SK-N-SH treated with all-trans-retinoic acid at 6 μM for 48 hours (cell line): ENCODE measurements around the gene LUZP1.

ENCODE experiments used
- ATAC-seq: fragments of 200-7000 bp; cut with Tn5 transposase; 3 replicates; pipeline ENCODE4 v1.9.1; 2020; ENCODE audit warnings: mild to moderate bottlenecking, moderate library complexity
- ARNTL ChIP-seq: fragments of 450-650 bp; formaldehyde crosslinking; IDR thresholded peaks from 2 replicates; pipeline ENCODE4 v1.5.0; 2020; ENCODE audit warnings: low read depth, mild to moderate bottlenecking, moderate library complexity, borderline replicate concordance
- CREB5 ChIP-seq: fragments of 250-450 bp; sonication (Bioruptor Pico); IDR thresholded peaks from 2 replicates; pipeline ENCODE4 v1.5.1; 2020; ENCODE audit warnings: low read depth, mild to moderate bottlenecking, moderate library complexity
- CSDC2 ChIP-seq: fragments of 250-450 bp; sonication (Bioruptor Pico); IDR thresholded peaks from 2 replicates; pipeline ENCODE4 v1.5.0; 2020; ENCODE audit warnings: mild to moderate bottlenecking, moderate library complexity
- CSRNP3 ChIP-seq: fragments of 250-450 bp; sonication (Bioruptor Pico); IDR thresholded peaks from 2 replicates; pipeline ENCODE4 v1.5.1; 2021; ENCODE audit warnings: mild to moderate bottlenecking, moderate library complexity
- ESRRG ChIP-seq: fragments of 250-450 bp; sonication (Bioruptor Pico); IDR thresholded peaks from 2 replicates; pipeline ENCODE4 v1.6.1; 2021; ENCODE audit warnings: mild to moderate bottlenecking
- GLIS3 ChIP-seq: fragments of 250-450 bp; sonication (Bioruptor Pico); IDR thresholded peaks from 2 replicates; pipeline ENCODE4 v1.5.0; 2020; ENCODE audit warnings: mild to moderate bottlenecking, moderate library complexity
- ISL1 ChIP-seq: fragments of 250-450 bp; sonication (Bioruptor Pico); IDR thresholded peaks from 2 replicates; pipeline ENCODE4 v2.1.2; 2022; ENCODE audit warnings: mild to moderate bottlenecking, moderate library complexity
- PATZ1 ChIP-seq: fragments of 250-450 bp; sonication (Bioruptor Pico); IDR thresholded peaks from 2 replicates; pipeline ENCODE4 v1.8.0; 2020; ENCODE audit warnings: mild to moderate bottlenecking, moderate library complexity, borderline replicate concordance
- POU6F1 ChIP-seq: fragments of 250-450 bp; sonication (Bioruptor Pico); IDR thresholded peaks from 2 replicates; pipeline ENCODE4 v1.8.0; 2021; ENCODE audit warnings: low read depth, mild to moderate bottlenecking, moderate library complexity, borderline replicate concordance
- PPARA ChIP-seq: fragments of 250-450 bp; sonication (Bioruptor Pico); IDR thresholded peaks from 2 replicates; pipeline ENCODE4 v1.5.0; 2020; ENCODE audit warnings: mild to moderate bottlenecking, borderline replicate concordance
- TCF4 ChIP-seq: fragments of 250-450 bp; sonication (Bioruptor Pico); IDR thresholded peaks from 2 replicates; pipeline ENCODE4 v1.8.0; 2021; ENCODE audit warnings: mild to moderate bottlenecking, moderate library complexity, borderline replicate concordance
- TOX ChIP-seq: fragments of 250-450 bp; sonication (Bioruptor Pico); IDR thresholded peaks from 2 replicates; pipeline ENCODE4 v1.8.0; 2021; ENCODE audit warnings: mild to moderate bottlenecking, moderate library complexity, borderline replicate concordance
- TSHZ2 ChIP-seq: fragments of 250-450 bp; sonication (Bioruptor Pico); IDR thresholded peaks from 2 replicates; pipeline ENCODE4 v1.5.0; 2020; ENCODE audit warnings: mild to moderate bottlenecking, moderate library complexity
- ZFP3 ChIP-seq: fragments of 250-450 bp; sonication (Bioruptor Pico); IDR thresholded peaks from 2 replicates; pipeline ENCODE4 v1.5.0; 2020; ENCODE audit warnings: mild to moderate bottlenecking, moderate library complexity
- ZNF565 ChIP-seq: fragments of 450-650 bp; formaldehyde crosslinking; conservative IDR thresholded peaks from 2 replicates; pipeline ENCODE4 v1.5.0; 2020; ENCODE audit warnings: low read depth, mild to moderate bottlenecking, moderate library complexity
- ZNF70 ChIP-seq: fragments of 450-650 bp; formaldehyde crosslinking; IDR thresholded peaks from 2 replicates; pipeline ENCODE4 v1.5.0; 2020; ENCODE audit warnings: mild to moderate bottlenecking, moderate library complexity
- ZNF8 ChIP-seq: fragments of 450-650 bp; formaldehyde crosslinking; IDR thresholded peaks from 2 replicates; pipeline ENCODE4 v1.5.0; 2020; ENCODE audit warnings: mild to moderate bottlenecking, moderate library complexity

LUZP1 gene

GRCh38 chr1:23074012-23074411 is 94.6 kb downstream of the LUZP1 start:
- TF ChIP-seq CSRNP3 (CRISPR knock-in tag), result no peak
- no peak for TF ChIP-seq TSHZ2 (CRISPR knock-in tag)
- TF ChIP-seq POU6F1 (CRISPR knock-in tag), result no peak
- TF ChIP-seq CREB5, result no peak
- TF ChIP-seq PATZ1 (CRISPR knock-in tag), result no peak
- no peak for TF ChIP-seq ZNF70 (CRISPR knock-in tag)
- no peak for TF ChIP-seq CSDC2 (CRISPR knock-in tag)
- no peak for TF ChIP-seq ZFP3
- no peak for TF ChIP-seq ESRRG
- no peak for ATAC-seq

- no peak for ATAC-seq
- no peak for TF ChIP-seq TOX (CRISPR knock-in tag)
- no peak for TF ChIP-seq ISL1 (CRISPR knock-in tag)
- TF ChIP-seq GLIS3 (CRISPR knock-in tag), result no peak
Observed at GRCh38 chr1:23069675-23070074, 99.0 kb downstream of the LUZP1 start.

- ATAC-seq, result no peak
- no peak for TF ChIP-seq PATZ1 (CRISPR knock-in tag)
- TF ChIP-seq PPARA (CRISPR knock-in tag), result no peak
- TF ChIP-seq ISL1 (CRISPR knock-in tag), result no peak
- TF ChIP-seq ARNTL (CRISPR knock-in tag), result no peak
- TF ChIP-seq POU6F1 (CRISPR knock-in tag), result no peak
- no peak for TF ChIP-seq CREB5
- no peak for TF ChIP-seq ZNF8 (CRISPR knock-in tag)
- TF ChIP-seq TCF4 (CRISPR knock-in tag), result no peak
- TF ChIP-seq CSDC2 (CRISPR knock-in tag), result no peak
- no peak for TF ChIP-seq CSRNP3 (CRISPR knock-in tag)
- TF ChIP-seq ZFP3, result no peak
- no peak for TF ChIP-seq ESRRG
- TF ChIP-seq TSHZ2 (CRISPR knock-in tag), result no peak
- no peak for TF ChIP-seq ZNF565
Observed at GRCh38 chr1:23069149-23069548, 99.5 kb downstream of the LUZP1 start.
